Naive thymus-derived CD4-positive, alpha-beta T cell (primary cell): ENCODE results near the gene EHMT1. TPM values are rescaled to one million over a fixed set of nuclear protein-coding genes. Genes with fewer than 3 reads are reported as not detected.

Source experiments
- ATAC-seq: fragments of 150-1000 bp; cut with Tn5 transposase; 2 replicates; pipeline ENCODE4 v1.10.0; 2021; ENCODE audit warnings: mild to moderate bottlenecking, moderate library complexity
- CTCF ChIA-PET: fragments of 350-600 bp; sonication (Branson Sonifier 250); formaldehyde crosslinking; loops from one replicate; lab custom pipeline; 2021; ENCODE audit warnings: antibody characterized with exemption; lab: Charles Lee
- POLR2A ChIA-PET: fragments of 350-600 bp; sonication (Branson Sonifier 250); formaldehyde crosslinking; loops from one replicate; lab custom pipeline; 2021; ENCODE audit warnings: antibody characterized with exemption, inconsistent platforms; lab: Charles Lee
- DNase-seq, 9 donors: peaks; one replicate each; pipeline versions ENCODE4 v3.0.0 to v3.0.0-alpha.2; 2020 to 2022; ENCODE audit warnings: mixed read lengths in 1 of 9
- H3K27ac ChIP-seq: one replicate; pipeline ENCODE4 v1.7.0; 2013; ENCODE audit warnings: mild to moderate bottlenecking, low read depth, low read length, moderate library complexity
- H3K27me3 ChIP-seq, 2 donors: one replicate each; pipeline ENCODE4 v1.7.0; 2013; ENCODE audit warnings: low read length in 2 of 2, mild to moderate bottlenecking in 2 of 2, moderate library complexity in 2 of 2; ENCODE audit not compliant: control insufficient read depth in 2 of 2, insufficient read depth in 2 of 2
- H3K36me3 ChIP-seq, 3 experiments: 1 replicate in 2 of 3; 2 replicates in 1 of 3; pipeline ENCODE4 v1.7.0; 2013; ENCODE audit warnings: low read length in 3 of 3, mild to moderate bottlenecking in 3 of 3, moderate library complexity in 1 of 3; ENCODE audit not compliant: insufficient read depth in 3 of 3, control insufficient read depth in 2 of 3
- H3K4me1 ChIP-seq, 2 donors: one replicate each; pipeline ENCODE4 v1.7.0; 2013; ENCODE audit warnings: low read length in 2 of 2, mild to moderate bottlenecking in 2 of 2, moderate library complexity in 1 of 2; ENCODE audit not compliant: control insufficient read depth in 2 of 2, insufficient read depth in 2 of 2
- H3K4me3 ChIP-seq: 2 replicates; pipeline ENCODE4 v1.7.0; 2013; ENCODE audit warnings: mild to moderate bottlenecking, low read length
- H3K9me3 ChIP-seq, 3 experiments: 1 replicate in 2 of 3; 2 replicates in 1 of 3; pipeline ENCODE4 v1.7.0; 2013; ENCODE audit warnings: low read length in 3 of 3; ENCODE audit not compliant: control insufficient read depth in 2 of 3
- H3K27ac Mint-ChIP-seq, 9 donors: one replicate each; pipeline ENCODE4 v1.8.0; 2020 to 2022; ENCODE audit warnings: mixed read lengths in 9 of 9, mild to moderate bottlenecking in 8 of 9, moderate library complexity in 5 of 9, inconsistent platforms in 2 of 9
- H3K27me3 Mint-ChIP-seq, 5 donors: one replicate each; pipeline ENCODE4 v1.8.0; 2021 to 2022; ENCODE audit warnings: mixed read lengths in 5 of 5, mild to moderate bottlenecking in 1 of 5
- H3K36me3 Mint-ChIP-seq, 5 donors: one replicate each; pipeline ENCODE4 v1.8.0; 2020 to 2022; ENCODE audit warnings: mixed read lengths in 5 of 5, mild to moderate bottlenecking in 3 of 5, inconsistent platforms in 1 of 5
- H3K4me1 Mint-ChIP-seq, 7 donors: one replicate each; pipeline ENCODE4 v1.8.0; 2020 to 2022; ENCODE audit warnings: mixed read lengths in 7 of 7, mild to moderate bottlenecking in 3 of 7, inconsistent platforms in 1 of 7
- H3K4me3 Mint-ChIP-seq, 10 donors: one replicate each; pipeline ENCODE4 v1.8.0; 2020 to 2022; ENCODE audit warnings: mild to moderate bottlenecking in 10 of 10, mixed read lengths in 10 of 10, moderate library complexity in 6 of 10, inconsistent platforms in 2 of 10
- H3K9me3 Mint-ChIP-seq, 11 donors: one replicate each; pipeline ENCODE4 v1.8.0; 2020 to 2022; ENCODE audit warnings: mixed read lengths in 11 of 11, mild to moderate bottlenecking in 4 of 11, inconsistent platforms in 1 of 11, moderate library complexity in 1 of 11
- intact Hi-C, 2 donors: fragments of 100-400 bp; cut with micrococcal nuclease; formaldehyde crosslinking; loops; one replicate each; pipeline ENCODE4 v1.15.1; 2023
- polyA plus RNA-seq, 2 donors: library from polyadenylated mRNA; unstranded; fragments of 300-500 nt; fragmentation: Illumina TruSeq; gene quantifications; one replicate each; pipeline ENCODE4 v1.2.3, GENCODE V29; 2021
- total RNA-seq, 6 experiments: library from RNA in 5 of 6; stranded (reverse) in 5 of 6; gene quantifications; 1 replicate in 5 of 6; 2 replicates in 1 of 6; pipeline ENCODE4 v1.2.3 and lab custom pipeline; 2021 to 2026

EHMT1 gene
- total and polyA plus RNA-seq, 7 experiments from 2014 or later = 24.7 to 132 (median 112) TPM

DNA sequence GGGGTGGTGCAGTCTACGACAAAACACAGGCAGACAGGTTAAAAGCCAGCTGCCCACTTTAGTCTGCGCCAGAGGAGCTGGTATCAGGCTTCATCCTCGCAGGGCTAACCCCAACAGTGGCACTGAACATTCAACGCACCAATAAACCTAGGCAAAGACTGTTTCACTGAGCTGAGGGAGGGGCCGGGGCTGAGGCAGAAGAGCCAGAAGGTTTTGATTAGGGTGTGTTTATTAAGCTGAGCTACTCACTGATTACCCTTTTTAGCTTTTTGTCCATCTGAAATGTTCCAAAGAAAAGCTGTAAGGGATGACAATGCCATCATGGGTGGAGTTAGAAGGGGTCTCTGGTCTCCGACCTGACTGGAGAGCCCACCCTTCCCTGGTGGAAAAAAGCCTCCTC is 29.9 kb upstream of the EHMT1 start:
- ATAC-seq = no peak
- CTCF ChIA-PET = interaction anchor here (1.0 to 1.2 kb wide), 2 partner anchors 9 to 40 kb away, joined by 4 read pairs; no protein-coding TSS in a partner anchor
- Mint-ChIP-seq H3K27ac (no peak overlapping the region), H3K4me1 (peaks cover 7 to 27% (median 16%) of the 10 kb centered on the region in 7 donors), H3K4me3 (peak overlapping the region; percentile 47 to 91 (median 82)), H3K9me3 (no peaks in the 10 kb centered on the region), H3K27me3 (no peaks in the 10 kb centered on the region), H3K36me3 (peaks cover 0 to 22% (median 8%) of the 10 kb centered on the region in 5 donors)
- H3K4me1 ChIP-seq = peaks cover 0 to 12% of the 10 kb centered on the region in 2 donors
- peak overlapping the region; percentile 30 for H3K4me3 ChIP-seq
- intact Hi-C loops = no loop called here
- peaks cover 0 to 43% (median 0%) of the 10 kb centered on the region in 3 experiments for H3K36me3 ChIP-seq
- no peaks in the 10 kb centered on the region for H3K27me3 ChIP-seq
- peak overlapping the region; percentile 60 for H3K27ac ChIP-seq
- DNase-seq = no peak
- no peaks in the 10 kb centered on the region for H3K9me3 ChIP-seq
- POLR2A ChIA-PET = interaction anchor here (0.9 to 1.0 kb wide), 2 partner anchors 8 to 30 kb away, joined by 4 to 5 read pairs; partner anchors contain the start of gene EHMT1

- Histone ChIP-seq H3K4me1 (peaks cover 0 to 12% of the 10 kb centered on the region in 2 donors), H3K27ac (peak overlapping the region; percentile 60), H3K9me3 (no peaks in the 10 kb centered on the region), H3K36me3 (peaks cover 0 to 36% (median 0%) of the 10 kb centered on the region in 3 experiments), H3K27me3 (no peaks in the 10 kb centered on the region), H3K4me3 (peak overlapping the region; percentile 30)
- CTCF ChIA-PET = no interaction called here
- Mint-ChIP-seq H3K9me3 (no peaks in the 10 kb centered on the region), H3K4me1 (peaks cover 7 to 27% (median 16%) of the 10 kb centered on the region in 7 donors), H3K27me3 (no peaks in the 10 kb centered on the region), H3K4me3 (peak overlapping the region; percentile 70 to 91 (median 86)), H3K36me3 (peaks cover 0 to 22% (median 8%) of the 10 kb centered on the region in 5 donors), H3K27ac (peak overlapping the region in 4 of 9 donors; percentile 26 to 88 (median 66))
- intact Hi-C loops = loop anchor here (1.0 to 5.0 kb wide), 6 partner anchors 10 to 348 kb away; partner anchors contain the start of genes ARRDC1 (in 2 of the 2), MRPL41 (in 2 of the 2), NSMF (in 1 of the 2) and TUBB4B (in 1 of the 2)
- ATAC-seq = peak; percentile 2
- peak in 1 of 9 donors; percentile 15 for DNase-seq
- POLR2A ChIA-PET = interaction anchor here (1.0 kb wide), 1 partner anchor 9 kb away, joined by 4 read pairs; no protein-coding TSS in a partner anchor
Measured at GRCh38 chr9:137589441-137590122, 29.2 kb upstream of the EHMT1 start.

DNA sequence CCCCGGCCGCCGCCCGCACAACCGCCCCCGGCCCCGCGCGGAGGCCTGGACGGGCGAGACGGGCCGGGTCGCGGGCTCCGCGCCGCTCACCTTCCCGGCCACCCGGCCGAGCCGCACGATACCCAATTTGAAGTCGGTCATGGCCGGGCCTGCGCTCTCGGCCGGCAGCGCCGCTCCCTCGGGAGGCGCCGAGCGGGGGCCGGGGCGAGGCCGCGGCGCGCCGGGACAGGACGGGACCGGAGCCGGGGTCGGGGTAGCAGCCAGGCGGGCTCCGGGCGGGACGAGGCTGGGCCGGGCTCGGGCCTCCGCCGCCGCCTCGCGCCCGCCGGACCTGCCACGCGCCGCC is 28.7 kb upstream of the EHMT1 start:
- Mint-ChIP-seq H3K27me3 (no peaks in the 10 kb centered on the region), H3K27ac (no peak overlapping the region), H3K36me3 (peaks cover 0 to 22% (median 8%) of the 10 kb centered on the region in 5 donors), H3K4me1 (peaks cover 7 to 27% (median 16%) of the 10 kb centered on the region in 7 donors), H3K9me3 (no peaks in the 10 kb centered on the region), H3K4me3 (peak overlapping the region in 3 of 10 donors; percentile 88 to 91 (median 89))
- DNase-seq (no peak), ATAC-seq (no peak)
- Histone ChIP-seq H3K36me3 (peaks cover 0 to 34% (median 0%) of the 10 kb centered on the region in 3 experiments), H3K27ac (no peak overlapping the region), H3K27me3 (no peaks in the 10 kb centered on the region), H3K9me3 (no peaks in the 10 kb centered on the region), H3K4me3 (no peak overlapping the region), H3K4me1 (peaks cover 0 to 12% of the 10 kb centered on the region in 2 donors)
- ChIA-PET POLR2A (interaction anchor here (1.6 kb wide), 1 partner anchor 29 kb away, joined by 8 read pairs; the partner anchor contains the start of gene EHMT1), CTCF (no interaction called here)
- intact Hi-C loops = loop anchor here (1.0 to 5.0 kb wide), 6 partner anchors 11 to 349 kb away; partner anchors contain the start of genes ARRDC1 (in 2 of the 2), MRPL41 (in 2 of the 2), NSMF (in 1 of the 2) and TUBB4B (in 1 of the 2)

GRCh38 chr9:137590469-137591383 is 28.1 kb upstream of the EHMT1 start, which contains the start of gene ZMYND19:
ZMYND19 (minus strand) TSS chr9:137590512; CDS start chr9:137590263, 249 bp downstream.
- Histone ChIP-seq H3K27ac (peak within 1 kb of the TSS; percentile 71), H3K27me3 (no peaks in the 10 kb centered on the region), H3K36me3 (peaks cover 0 to 29% (median 0%) of the 10 kb centered on the region in 3 experiments), H3K4me1 (peaks cover 0 to 12% of the 10 kb centered on the region in 2 donors), H3K4me3 (peak within 1 kb of the TSS; percentile 64), H3K9me3 (no peaks in the 10 kb centered on the region)
- peak; percentile 84 to 97 (median 92) for DNase-seq
- Mint-ChIP-seq H3K9me3 (no peaks in the 10 kb centered on the region), H3K27ac (peak within 1 kb of the TSS in 8 of 9 donors; percentile 69 to 95 (median 90)), H3K27me3 (no peaks in the 10 kb centered on the region), H3K4me1 (peaks cover 7 to 27% (median 16%) of the 10 kb centered on the region in 7 donors), H3K36me3 (peaks cover 0 to 22% (median 8%) of the 10 kb centered on the region in 5 donors), H3K4me3 (peak within 1 kb of the TSS; percentile 88 to 96 (median 94))
- intact Hi-C loops = loop anchor here (1.0 to 5.0 kb wide), 6 partner anchors 11 to 349 kb away; partner anchors contain the start of genes ARRDC1 (in 2 of the 2), MRPL41 (in 2 of the 2), NSMF (in 1 of the 2) and TUBB4B (in 1 of the 2)
- ATAC-seq = peak; percentile 99
- POLR2A ChIA-PET = interaction anchor here (1.6 kb wide), 1 partner anchor 28 kb away, joined by 8 read pairs; the partner anchor contains the start of gene EHMT1
- CTCF ChIA-PET = interaction anchor here (0.6 kb wide), 1 partner anchor 32 kb away, joined by 3 read pairs; no protein-coding TSS in a partner anchor

DNA sequence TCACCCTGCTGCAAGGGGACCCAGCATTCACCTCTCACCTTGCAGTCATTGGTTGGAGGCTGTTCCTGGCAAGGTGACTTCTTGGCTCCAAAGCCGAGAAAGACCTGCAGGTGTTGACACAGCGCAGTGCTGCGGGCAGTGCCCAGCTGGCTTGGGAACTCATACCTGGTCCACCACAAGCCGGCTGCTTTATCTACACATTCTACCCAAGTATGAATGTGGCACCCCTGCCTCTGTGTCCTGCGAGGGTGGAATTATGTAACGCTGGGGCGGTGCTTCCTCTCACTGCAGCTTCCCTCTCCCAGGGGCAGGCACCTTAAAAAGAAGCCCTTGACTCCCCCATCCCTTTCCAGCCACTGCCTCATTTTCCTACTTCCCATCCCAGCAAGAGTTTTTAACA is 26.0 kb upstream of the EHMT1 start:
- Mint-ChIP-seq H3K4me3 (peak overlapping the region in 9 of 10 donors; percentile 5 to 54 (median 30)), H3K27ac (no peak overlapping the region), H3K27me3 (no peaks in the 10 kb centered on the region), H3K36me3 (peaks cover 0 to 6% (median 4%) of the 10 kb centered on the region in 5 donors), H3K4me1 (peaks cover 6 to 20% (median 14%) of the 10 kb centered on the region in 7 donors), H3K9me3 (no peaks in the 10 kb centered on the region)
- H3K4me1 ChIP-seq = peaks cover 0 to 12% of the 10 kb centered on the region in 2 donors
- no peak for ATAC-seq
- ChIA-PET CTCF (no interaction called here), POLR2A (no interaction called here)
- peaks cover 0 to 9% (median 0%) of the 10 kb centered on the region in 3 experiments for H3K36me3 ChIP-seq
- no peak overlapping the region for H3K4me3 ChIP-seq
- intact Hi-C loops = loop anchor here in 1 of 2 donors (5.0 kb wide), 1 partner anchor 135 kb away; the partner anchor contains the start of gene NSMF
- DNase-seq = no peak
- H3K27ac ChIP-seq = no peak overlapping the region
- H3K9me3 ChIP-seq = no peaks in the 10 kb centered on the region
- no peaks in the 10 kb centered on the region for H3K27me3 ChIP-seq
